ENCODE results near the gene ENSA.

GRCh38 chr1:150620919-150621318 is 8.5 kb downstream of the ENSA start:
- no peak for TF ChIP-seq EZH2 (optimal IDR thresholded peaks at IDR 0.05; ENCODE audit: low read depth, low read length)
- TF ChIP-seq CTCF (IDR thresholded peaks at IDR 0.05; ENCODE audit: low read length) = no peak

Data from MM.1S (cell line).